Muscle of leg (tissue), 11 donors: Measurements from ENCODE around the gene TTC28. TPM values are rescaled to one million over a fixed set of nuclear protein-coding genes. Genes with fewer than 3 reads are reported as not detected.

Source experiments
- DNase-seq: peaks from one replicate; pipeline ENCODE4 v3.0.0; 2013
- H3K27ac ChIP-seq: one replicate; pipeline ENCODE4 v1.5.1; 2013; ENCODE audit warnings: mild to moderate bottlenecking, low read length, control low read depth
- H3K27me3 ChIP-seq: one replicate; pipeline ENCODE4 v1.6.1; 2013; ENCODE audit warnings: low read length; ENCODE audit not compliant: control insufficient read depth, insufficient read depth
- H3K36me3 ChIP-seq: one replicate; pipeline ENCODE4 v1.6.1; 2013; ENCODE audit warnings: low read length; ENCODE audit not compliant: control insufficient read depth, insufficient read depth
- H3K4me1 ChIP-seq: one replicate; pipeline ENCODE4 v1.6.1; 2013; ENCODE audit warnings: low read length; ENCODE audit not compliant: control insufficient read depth, insufficient read depth
- H3K4me3 ChIP-seq: one replicate; pipeline ENCODE4 v1.5.1; 2013; ENCODE audit warnings: low read length, control low read depth
- H3K9me3 ChIP-seq: replicated peaks from 2 replicates; pipeline ENCODE4 v1.6.1; 2013; ENCODE audit warnings: low read depth, low read length; ENCODE audit not compliant: control insufficient read depth
- WGBS: methylation state at CpG from one replicate; pipeline ENCODE4 v1.1.5; 2013; ENCODE audit warnings: missing lambda C conversion rate; ENCODE audit not compliant: insufficient coverage; 5-methylcytosine and 5-hydroxymethylcytosine counted together
- polyA plus RNA-seq, 8 donors: library from polyadenylated mRNA; unstranded; fragments of 120-200 nt; gene quantifications; one replicate each; pipeline versions ENCODE4 v1.2.1 to v1.2.3, GENCODE V29; 2013; ENCODE audit warnings: inconsistent platforms in 1 of 8, low replicate concordance in 1 of 8; ENCODE audit not compliant: insufficient read length in 8 of 8, insufficient read depth in 1 of 8
- total RNA-seq: library from RNA; stranded (reverse); fragments of 120-200 nt; gene quantifications from one replicate; pipeline ENCODE4 v1.2.4, GENCODE V29; 2013

Gene TTC28
- total and polyA plus RNA-seq, 9 donors, result 17.9 to 31.8 (median 24.9) TPM

DNA sequence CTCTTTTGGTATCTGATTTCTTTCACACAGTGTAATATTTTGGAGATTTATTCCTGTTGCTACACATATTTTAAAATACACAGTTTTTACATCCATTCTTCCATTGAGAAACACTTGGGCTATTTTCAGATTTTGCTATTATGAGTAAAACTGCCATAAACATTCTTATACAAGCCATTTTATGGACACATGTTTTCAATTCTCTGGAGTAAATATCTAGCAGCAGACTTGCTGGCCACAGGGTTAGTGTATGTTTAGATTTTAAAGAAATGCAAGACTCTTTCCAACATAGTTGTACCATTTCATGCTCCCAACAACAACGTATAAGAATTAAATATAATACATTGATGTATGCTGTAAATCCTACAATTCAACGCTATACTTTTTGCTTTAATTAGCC is 399.8 kb downstream of the TTC28 start:
- Histone ChIP-seq H3K9me3 (no peaks in the 10 kb centered on the region), H3K27me3 (no peaks in the 10 kb centered on the region), H3K36me3 (no peaks in the 10 kb centered on the region), H3K27ac (no peak overlapping the region), H3K4me3 (no peak overlapping the region), H3K4me1 (peaks cover 2% of the 10 kb centered on the region)
- peak; percentile 60 for DNase-seq
- no CpG with 5 or more reads among the region's 2 CpGs for WGBS

DNA sequence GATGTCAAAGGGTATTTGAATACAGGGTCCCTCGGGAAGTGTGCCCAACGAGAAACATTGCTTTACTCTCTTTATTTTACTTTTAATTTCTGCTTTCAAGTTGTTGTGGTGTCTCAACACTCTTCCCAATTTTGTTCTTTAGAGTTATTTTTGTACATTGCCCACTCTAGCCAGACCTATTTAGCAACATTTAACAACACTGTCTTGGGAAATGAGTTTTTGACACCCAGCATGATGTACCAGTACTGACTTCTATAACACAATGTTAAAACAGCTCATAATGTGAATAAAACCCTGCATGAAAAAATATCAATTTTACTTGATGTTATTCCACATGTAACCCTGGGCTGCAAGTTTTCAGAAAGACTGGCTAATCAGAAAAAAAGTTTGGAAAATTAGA is 410.4 kb downstream of the TTC28 start:
- DNase-seq, result no peak
- Histone ChIP-seq H3K4me1 (peaks cover 3% of the 10 kb centered on the region), H3K36me3 (no peaks in the 10 kb centered on the region), H3K4me3 (no peak overlapping the region), H3K27me3 (no peaks in the 10 kb centered on the region), H3K27ac (no peak overlapping the region), H3K9me3 (no peaks in the 10 kb centered on the region)
- no CpG with 5 or more reads among the region's 2 CpGs for WGBS

DNA sequence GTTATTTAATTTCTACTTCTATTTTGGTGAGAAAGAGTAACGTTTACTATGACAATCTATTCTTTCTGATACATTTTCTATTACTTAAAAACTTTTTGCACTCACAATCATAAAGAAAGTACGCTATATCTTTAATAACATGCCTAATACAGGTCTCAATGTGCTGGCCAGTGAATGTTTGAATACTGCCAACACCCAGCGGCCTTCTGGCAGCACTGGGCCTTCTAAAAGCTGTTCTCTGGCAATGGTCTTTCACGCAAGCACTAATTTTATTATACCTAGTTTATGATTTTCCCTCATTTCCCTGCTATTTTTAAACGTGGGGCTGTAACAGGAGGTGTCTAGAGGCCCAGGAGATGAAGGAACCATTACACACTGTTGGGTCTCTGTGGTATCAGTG is 410.8 kb downstream of the TTC28 start:
- DNase-seq, result peak; percentile 66
- Histone ChIP-seq H3K4me1 (peaks cover 3% of the 10 kb centered on the region), H3K27me3 (no peaks in the 10 kb centered on the region), H3K4me3 (no peak overlapping the region), H3K27ac (no peak overlapping the region), H3K9me3 (no peaks in the 10 kb centered on the region), H3K36me3 (no peaks in the 10 kb centered on the region)
- 20% methylated on average over 1 of the region's 5 CpGs for WGBS

DNA sequence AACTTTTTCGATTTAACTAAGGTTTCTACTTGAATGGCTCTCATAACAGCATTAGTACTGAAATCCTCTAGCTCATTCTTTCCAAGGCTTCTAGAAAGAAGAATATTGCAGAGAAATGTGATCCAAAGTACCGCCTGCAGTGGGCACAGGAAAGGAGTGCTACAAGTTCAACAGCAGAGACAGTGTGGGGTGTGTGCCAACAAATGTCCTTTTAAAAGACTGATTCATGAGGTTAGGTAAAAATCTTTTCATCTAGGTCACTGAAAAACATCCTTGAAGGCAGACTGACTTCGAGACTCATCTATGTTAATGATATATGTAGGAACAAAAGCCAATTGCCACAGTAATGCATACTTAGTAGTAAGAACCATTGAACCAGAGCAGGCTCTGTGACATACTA is 411.5 kb downstream of the TTC28 start:
- no peak overlapping the region for H3K4me3 ChIP-seq
- H3K27ac ChIP-seq, result no peak overlapping the region
- H3K27me3 ChIP-seq, result no peaks in the 10 kb centered on the region
- 40% methylated on average over 1 of the region's 3 CpGs for WGBS
- DNase-seq, result peak; percentile 67
- peaks cover 3% of the 10 kb centered on the region for H3K4me1 ChIP-seq
- H3K9me3 ChIP-seq, result no peaks in the 10 kb centered on the region
- H3K36me3 ChIP-seq, result no peaks in the 10 kb centered on the region

DNA sequence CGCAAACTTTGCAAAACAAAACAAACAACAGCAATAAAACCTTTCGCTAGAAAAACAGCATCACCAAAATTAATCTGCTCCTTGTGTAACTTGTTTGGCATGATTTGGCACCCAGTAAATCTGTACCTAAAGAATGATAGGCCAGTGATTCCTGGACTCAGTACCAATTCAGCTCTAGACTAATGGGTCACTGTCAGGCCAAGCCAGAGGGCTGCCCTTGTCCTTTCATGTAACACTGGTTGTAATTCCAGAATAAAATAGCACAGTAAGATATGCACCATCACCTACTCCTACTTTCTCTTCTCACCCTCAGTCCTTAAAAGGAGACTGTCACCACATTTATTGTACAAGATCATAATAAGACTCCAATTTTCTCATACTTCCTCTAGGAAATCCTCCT is 419.0 kb downstream of the TTC28 start:
- Histone ChIP-seq H3K9me3 (peaks cover 2% of the 10 kb centered on the region), H3K4me3 (no peak overlapping the region), H3K27ac (no peak overlapping the region), H3K36me3 (no peaks in the 10 kb centered on the region), H3K27me3 (no peaks in the 10 kb centered on the region), H3K4me1 (no peaks in the 10 kb centered on the region)
- WGBS, result no CpG with 5 or more reads among the region's 2 CpGs
- no peak for DNase-seq

DNA sequence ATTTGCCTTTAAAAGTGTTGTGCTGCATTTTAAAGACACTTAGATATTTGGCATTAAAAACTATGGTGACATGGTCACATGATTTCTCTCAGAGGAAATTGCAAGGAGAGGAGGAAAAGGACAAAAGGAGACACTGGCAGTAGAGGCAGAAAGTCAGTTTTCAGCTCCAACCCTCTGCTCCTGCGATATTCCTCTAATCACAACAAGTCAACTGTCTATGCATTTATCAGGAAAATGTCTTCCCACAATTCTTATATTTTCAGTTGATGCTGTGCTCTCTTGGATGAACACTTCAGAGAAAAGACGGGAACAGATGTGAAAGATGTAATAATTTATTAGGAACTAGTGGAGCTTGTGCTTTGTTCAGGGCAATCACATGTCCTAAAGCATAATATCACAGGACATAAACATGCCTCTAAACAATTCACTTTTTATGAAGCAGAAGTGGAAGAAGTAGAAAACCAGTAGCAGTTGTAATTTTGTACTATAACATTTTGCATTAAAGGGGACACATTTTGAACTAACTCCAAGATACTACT is 419.8 kb downstream of the TTC28 start:
- Histone ChIP-seq H3K27ac (no peak overlapping the region), H3K4me3 (no peak overlapping the region), H3K9me3 (peaks cover 2% of the 10 kb centered on the region), H3K36me3 (peaks cover 2% of the 10 kb centered on the region), H3K27me3 (no peaks in the 10 kb centered on the region), H3K4me1 (no peaks in the 10 kb centered on the region)
- no CpG with 5 or more reads among the region's 2 CpGs for WGBS
- peak; percentile 41 for DNase-seq

DNA sequence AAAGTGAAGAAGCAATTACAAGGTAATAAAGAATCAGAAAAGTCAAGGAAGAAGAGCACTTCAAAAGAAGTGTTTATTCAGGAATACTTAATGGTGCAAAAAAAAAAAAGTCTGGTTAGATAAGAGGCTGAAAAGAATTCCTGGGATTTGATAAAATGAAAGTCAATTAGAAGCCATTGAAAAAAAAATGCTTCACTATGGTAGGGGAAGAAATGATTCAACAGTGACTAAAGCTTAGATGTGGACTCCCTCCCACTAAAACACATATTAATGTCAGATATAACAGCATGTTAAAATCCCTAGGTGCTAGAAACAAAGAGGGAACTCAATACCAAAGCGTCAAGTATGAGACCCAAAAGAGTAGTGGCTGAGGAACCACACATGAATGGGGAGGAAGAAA is 425.2 kb downstream of the TTC28 start:
- H3K4me3 ChIP-seq, result no peak overlapping the region
- no CpG with 5 or more reads among the region's 1 CpG for WGBS
- peaks cover 2% of the 10 kb centered on the region for H3K36me3 ChIP-seq
- peaks cover 2% of the 10 kb centered on the region for H3K9me3 ChIP-seq
- H3K27ac ChIP-seq, result no peak overlapping the region
- no peak for DNase-seq
- H3K4me1 ChIP-seq, result no peaks in the 10 kb centered on the region
- no peaks in the 10 kb centered on the region for H3K27me3 ChIP-seq

DNA sequence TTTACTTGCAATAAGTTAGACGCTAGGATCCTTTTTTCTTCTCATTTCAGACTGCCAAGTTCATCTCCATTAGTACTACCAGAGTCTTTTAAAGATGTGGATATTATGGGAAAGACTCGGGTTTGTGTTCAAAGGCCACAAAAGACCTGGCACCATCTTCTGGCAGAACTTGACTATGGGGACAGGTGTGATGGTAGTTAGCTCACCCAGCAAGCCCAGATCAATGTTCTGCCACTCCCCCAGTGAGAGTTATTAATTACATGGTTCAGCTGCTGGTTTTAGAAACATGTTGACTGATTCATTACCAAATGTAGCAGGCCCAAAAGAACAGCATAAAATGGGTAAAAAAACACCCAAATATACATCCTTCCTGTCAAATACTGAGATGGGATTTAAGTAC is 427.1 kb downstream of the TTC28 start:
- Histone ChIP-seq H3K27me3 (no peaks in the 10 kb centered on the region), H3K27ac (no peak overlapping the region), H3K9me3 (peaks cover 2% of the 10 kb centered on the region), H3K4me1 (peaks cover 2% of the 10 kb centered on the region), H3K4me3 (no peak overlapping the region), H3K36me3 (peaks cover 2% of the 10 kb centered on the region)
- no CpG with 5 or more reads among the region's 2 CpGs for WGBS
- no peak for DNase-seq

DNA sequence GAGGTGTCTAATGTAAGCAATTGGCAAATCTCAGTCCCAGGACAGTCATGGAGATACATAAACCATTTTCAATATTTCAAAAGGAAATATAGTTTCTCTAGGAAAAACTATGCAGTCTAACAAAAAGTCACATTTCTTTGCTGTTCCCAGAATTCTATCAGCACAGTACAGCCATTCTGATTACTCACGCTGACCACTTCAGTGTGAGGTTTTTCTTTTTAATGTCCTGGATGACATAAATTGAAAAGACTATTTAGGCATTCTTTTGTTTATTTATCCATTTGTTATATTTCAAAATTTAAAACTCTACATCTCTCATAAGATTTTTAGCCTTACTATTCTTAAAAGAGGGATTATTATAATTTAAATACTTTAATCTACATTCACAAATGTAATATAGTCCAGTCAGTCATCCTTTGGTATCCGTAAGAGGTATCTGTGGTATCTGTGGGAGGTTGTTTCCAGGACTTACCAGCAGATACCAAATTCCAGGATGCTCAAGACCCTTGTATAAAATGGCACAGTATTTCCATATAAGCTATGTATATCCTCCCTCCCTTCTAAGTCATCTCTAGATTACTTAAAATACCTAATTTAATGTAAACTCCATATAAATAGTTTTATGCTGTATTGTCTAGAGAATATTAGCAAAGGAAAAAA is 429.5 kb downstream of the TTC28 start:
- no peak for DNase-seq
- Histone ChIP-seq H3K27ac (no peak overlapping the region), H3K9me3 (no peaks in the 10 kb centered on the region), H3K4me3 (no peak overlapping the region), H3K36me3 (peaks cover 2% of the 10 kb centered on the region), H3K27me3 (no peaks in the 10 kb centered on the region), H3K4me1 (peaks cover 6% of the 10 kb centered on the region)
- no CpG with 5 or more reads among the region's 2 CpGs for WGBS

DNA sequence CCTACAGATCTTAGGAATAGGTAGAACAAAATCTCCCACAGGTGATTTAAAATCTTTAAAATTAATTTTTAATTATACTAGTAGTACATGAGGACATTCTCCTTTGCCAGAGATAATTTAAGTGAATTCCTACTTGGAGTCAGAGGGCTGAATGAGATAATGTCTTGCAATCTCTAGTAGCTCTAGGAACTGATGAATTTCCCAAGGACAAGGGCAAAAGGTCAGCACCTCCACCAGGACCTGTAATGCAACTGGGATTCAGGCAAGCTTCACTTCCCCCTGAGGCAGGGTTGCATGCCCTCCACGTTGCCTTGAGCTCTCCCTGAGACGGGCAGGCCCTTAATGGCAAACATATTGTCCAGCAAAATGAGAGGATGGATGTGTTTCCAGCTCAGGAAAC is 430.2 kb downstream of the TTC28 start:
- WGBS, result no CpG with 5 or more reads among the region's 2 CpGs
- Histone ChIP-seq H3K4me1 (peaks cover 6% of the 10 kb centered on the region), H3K4me3 (no peak overlapping the region), H3K27ac (no peak overlapping the region), H3K9me3 (no peaks in the 10 kb centered on the region), H3K27me3 (no peaks in the 10 kb centered on the region), H3K36me3 (no peaks in the 10 kb centered on the region)
- no peak for DNase-seq
